ENCODE measurements around the gene SEPSECS. TPM values are rescaled to one million over a fixed set of nuclear protein-coding genes. Genes with fewer than 3 reads are reported as not detected.

The SEPSECS gene
- total and polyA plus RNA-seq, 2 donors from 2014 or later, result 7.3 to 13.8 TPM

DNA sequence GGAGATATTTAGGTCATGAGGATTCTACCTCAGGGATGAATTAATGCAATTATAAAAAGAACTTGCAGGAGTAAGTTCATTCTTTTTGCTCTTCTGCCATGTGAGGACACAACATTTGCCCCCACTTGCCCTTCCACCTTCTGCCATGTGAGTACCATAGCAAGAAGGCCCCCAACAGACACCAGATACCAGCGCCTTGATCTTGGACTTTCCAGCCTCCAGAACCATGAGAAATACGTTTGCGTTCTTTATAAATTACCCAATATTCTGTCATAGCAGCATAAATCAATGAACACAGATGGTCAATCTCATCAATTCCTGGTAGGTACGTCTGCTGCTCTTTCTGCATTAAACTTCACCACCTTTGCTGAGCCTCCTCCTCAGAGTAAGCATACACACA lies 5.7 kb upstream of the SEPSECS start:
- H3K27me3 ChIP-seq (ENCODE audit: control insufficient read depth, insufficient read depth, low read length), result no peaks in the 10 kb centered on the region
- TF ChIP-seq, protein P1, sequence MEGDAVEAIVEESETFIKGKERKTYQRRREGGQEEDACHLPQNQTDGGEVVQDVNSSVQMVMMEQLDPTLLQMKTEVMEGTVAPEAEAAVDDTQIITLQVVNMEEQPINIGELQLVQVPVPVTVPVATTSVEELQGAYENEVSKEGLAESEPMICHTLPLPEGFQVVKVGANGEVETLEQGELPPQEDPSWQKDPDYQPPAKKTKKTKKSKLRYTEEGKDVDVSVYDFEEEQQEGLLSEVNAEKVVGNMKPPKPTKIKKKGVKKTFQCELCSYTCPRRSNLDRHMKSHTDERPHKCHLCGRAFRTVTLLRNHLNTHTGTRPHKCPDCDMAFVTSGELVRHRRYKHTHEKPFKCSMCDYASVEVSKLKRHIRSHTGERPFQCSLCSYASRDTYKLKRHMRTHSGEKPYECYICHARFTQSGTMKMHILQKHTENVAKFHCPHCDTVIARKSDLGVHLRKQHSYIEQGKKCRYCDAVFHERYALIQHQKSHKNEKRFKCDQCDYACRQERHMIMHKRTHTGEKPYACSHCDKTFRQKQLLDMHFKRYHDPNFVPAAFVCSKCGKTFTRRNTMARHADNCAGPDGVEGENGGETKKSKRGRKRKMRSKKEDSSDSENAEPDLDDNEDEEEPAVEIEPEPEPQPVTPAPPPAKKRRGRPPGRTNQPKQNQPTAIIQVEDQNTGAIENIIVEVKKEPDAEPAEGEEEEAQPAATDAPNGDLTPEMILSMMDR (IDR thresholded peaks at IDR 0.05; ENCODE audit: borderline replicate concordance, extremely low read depth, insufficient read depth), result no peak
- DNase-seq (no peak), FAIRE-seq (no peak)
- H3K36me3 ChIP-seq (ENCODE audit: control insufficient read depth in 2 of 3, insufficient read depth in 3 of 3, low read length in 3 of 3), result no peaks in the 10 kb centered on the region
- no peak overlapping the region for H3K4me3 ChIP-seq (ENCODE audit: low read length in 3 of 3)
- H3K9ac ChIP-seq (ENCODE audit: low read length in 3 of 3), result no peak overlapping the region
- intact Hi-C loops (cut with DNase I), result no loop called here
- no peak overlapping the region for H3K27ac ChIP-seq (ENCODE audit: low read depth in 2 of 2, low read length in 2 of 2)
- H3K4me1 ChIP-seq (ENCODE audit: control insufficient read depth in 2 of 3, insufficient read depth in 2 of 3, low read depth in 1 of 3, low read length in 3 of 3), result peaks cover 0 to 3% (median 0%) of the 10 kb centered on the region in 3 donors
- H3K9me3 ChIP-seq (ENCODE audit: control insufficient read depth in 2 of 3, insufficient read depth in 1 of 3, low read length in 3 of 3), result no peaks in the 10 kb centered on the region

DNA sequence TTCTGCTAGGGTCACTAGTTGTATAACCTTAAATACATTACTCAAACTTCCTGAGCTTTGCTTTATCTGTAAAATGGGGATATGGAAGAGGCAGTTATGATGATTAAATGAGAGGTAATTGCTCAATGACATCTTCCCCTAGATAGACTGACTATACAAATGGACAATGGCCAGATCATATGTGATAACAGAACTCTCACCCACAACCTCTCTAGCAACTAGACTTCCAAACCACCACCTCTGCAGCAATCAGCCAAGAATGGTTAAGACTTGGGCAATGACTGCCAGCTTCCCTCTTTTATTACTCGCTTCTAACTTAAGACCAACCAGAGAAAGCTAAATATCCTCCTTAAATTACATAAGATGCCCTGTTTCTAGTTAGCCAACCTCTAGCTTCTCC lies 2.9 kb upstream of the SEPSECS start:
- FAIRE-seq (no peak), DNase-seq (no peak)
- no peaks in the 10 kb centered on the region for H3K27me3 ChIP-seq (ENCODE audit: control insufficient read depth, insufficient read depth, low read length)
- no peak overlapping the region for H3K27ac ChIP-seq (ENCODE audit: low read depth in 2 of 2, low read length in 2 of 2)
- peaks cover 0 to 6% (median 0%) of the 10 kb centered on the region in 3 donors for H3K4me1 ChIP-seq (ENCODE audit: control insufficient read depth in 2 of 3, insufficient read depth in 2 of 3, low read depth in 1 of 3, low read length in 3 of 3)
- intact Hi-C loops (cut with DNase I), result no loop called here
- H3K9me3 ChIP-seq (ENCODE audit: control insufficient read depth in 2 of 3, insufficient read depth in 1 of 3, low read length in 3 of 3), result no peaks in the 10 kb centered on the region
- H3K9ac ChIP-seq (ENCODE audit: low read length in 3 of 3), result no peak overlapping the region
- no peak overlapping the region for H3K4me3 ChIP-seq (ENCODE audit: low read length in 3 of 3)
- TF ChIP-seq, protein P1 (IDR thresholded peaks at IDR 0.05; ENCODE audit: borderline replicate concordance, extremely low read depth, insufficient read depth), result no peak
- no peaks in the 10 kb centered on the region for H3K36me3 ChIP-seq (ENCODE audit: control insufficient read depth in 2 of 3, insufficient read depth in 3 of 3, low read length in 3 of 3)

DNA sequence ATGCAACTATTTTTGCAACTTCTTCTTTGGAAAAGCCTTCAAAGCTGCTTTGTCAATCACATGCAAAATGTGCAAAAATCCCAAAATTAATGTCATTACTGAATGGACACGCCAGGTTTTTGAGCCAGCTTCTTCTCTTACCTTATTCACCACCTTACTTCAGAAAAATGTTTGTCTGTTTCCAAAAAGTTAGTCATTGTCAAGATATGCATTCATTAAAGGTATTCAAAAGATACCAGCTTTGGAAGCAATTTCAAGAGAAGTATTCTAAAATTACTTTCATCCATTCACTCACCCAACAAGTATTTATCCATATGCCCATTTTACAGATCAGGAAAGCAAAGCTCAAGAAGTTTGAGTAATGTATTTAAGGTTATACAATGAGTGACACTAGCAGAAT lies 2.3 kb upstream of the SEPSECS start:
- FAIRE-seq (no peak), DNase-seq (no peak)
- H3K4me1 ChIP-seq (ENCODE audit: control insufficient read depth in 2 of 3, insufficient read depth in 2 of 3, low read depth in 1 of 3, low read length in 3 of 3), result peaks cover 0 to 6% (median 0%) of the 10 kb centered on the region in 3 donors
- TF ChIP-seq, protein P1 (IDR thresholded peaks at IDR 0.05; ENCODE audit: borderline replicate concordance, extremely low read depth, insufficient read depth), result no peak
- H3K27me3 ChIP-seq (ENCODE audit: control insufficient read depth, insufficient read depth, low read length), result no peaks in the 10 kb centered on the region
- H3K9me3 ChIP-seq (ENCODE audit: control insufficient read depth in 2 of 3, insufficient read depth in 1 of 3, low read length in 3 of 3), result no peaks in the 10 kb centered on the region
- no peaks in the 10 kb centered on the region for H3K36me3 ChIP-seq (ENCODE audit: control insufficient read depth in 2 of 3, insufficient read depth in 3 of 3, low read length in 3 of 3)
- no peak overlapping the region for H3K9ac ChIP-seq (ENCODE audit: low read length in 3 of 3)
- peak overlapping the region in 1 of 3 donors; percentile 97 for H3K4me3 ChIP-seq (ENCODE audit: low read length in 3 of 3)
- intact Hi-C loops (cut with DNase I), result no loop called here
- no peak overlapping the region for H3K27ac ChIP-seq (ENCODE audit: low read depth in 2 of 2, low read length in 2 of 2)

DNA sequence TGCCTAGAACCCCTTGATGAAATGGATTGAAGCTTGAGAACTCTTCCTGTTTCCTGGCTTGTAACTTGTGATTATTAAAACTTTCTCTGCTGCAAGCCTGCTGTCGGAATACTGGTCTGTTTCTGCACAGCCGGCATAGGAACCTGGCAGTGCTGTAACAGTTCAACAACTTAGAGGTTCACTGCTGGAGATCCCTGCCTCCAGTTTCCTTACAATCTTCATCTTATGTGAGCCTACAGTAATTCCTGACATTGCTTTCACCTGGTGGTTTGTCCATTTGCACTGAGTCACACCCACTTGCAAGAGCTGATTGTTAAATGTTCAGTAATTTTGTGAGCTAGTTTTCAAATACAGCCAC lies 1.3 kb upstream of the SEPSECS start:
- FAIRE-seq (no peak), DNase-seq (peak in 1 of 5 donors; percentile 29)
- no peaks in the 10 kb centered on the region for H3K27me3 ChIP-seq (ENCODE audit: control insufficient read depth, insufficient read depth, low read length)
- no peak overlapping the region for H3K27ac ChIP-seq (ENCODE audit: low read depth in 2 of 2, low read length in 2 of 2)
- H3K9ac ChIP-seq (ENCODE audit: low read length in 3 of 3), result peak overlapping the region in 2 of 3 donors; percentile 86 to 95
- H3K36me3 ChIP-seq (ENCODE audit: control insufficient read depth in 2 of 3, insufficient read depth in 3 of 3, low read length in 3 of 3), result no peaks in the 10 kb centered on the region
- H3K9me3 ChIP-seq (ENCODE audit: control insufficient read depth in 2 of 3, insufficient read depth in 1 of 3, low read length in 3 of 3), result no peaks in the 10 kb centered on the region
- intact Hi-C loops (cut with DNase I), result no loop called here
- peaks cover 0 to 6% (median 0%) of the 10 kb centered on the region in 3 donors for H3K4me1 ChIP-seq (ENCODE audit: control insufficient read depth in 2 of 3, insufficient read depth in 2 of 3, low read depth in 1 of 3, low read length in 3 of 3)
- peak overlapping the region; percentile 89 to 98 (median 97) for H3K4me3 ChIP-seq (ENCODE audit: low read length in 3 of 3)
- TF ChIP-seq, protein P1 (IDR thresholded peaks at IDR 0.05; ENCODE audit: borderline replicate concordance, extremely low read depth, insufficient read depth), result no peak

Data from kidney (tissue), 14 donors.